ENCODE data around the gene SH2D1A.
"Not testable (repeated sequence)": the region's sequence is repeated elsewhere in the genome, so short reads cannot be mapped to it uniquely, and the experiment has no call there.

SH2D1A gene

GRCh38 chrX:124346117-124346876 is at the start of gene SH2D1A:
SH2D1A (plus strand) TSS chrX:124346563; CDS start chrX:124346643, 80 bp downstream.
- no peak for DNase-seq (ENCODE audit: low read depth in 2 of 2, low spot score in 1 of 2)

GRCh38 chrX:124299323-124299722 is 47.0 kb upstream of the SH2D1A start:
- DNase-seq (ENCODE audit: low read depth in 2 of 2, low spot score in 1 of 2), result not testable (repeated sequence)

- DNase-seq (ENCODE audit: low read depth in 2 of 2, low spot score in 1 of 2), result no peak
Measured at GRCh38 chrX:124300405-124300804, 46.0 kb upstream of the SH2D1A start.

GRCh38 chrX:124307253-124307907 is 39.0 kb upstream of the SH2D1A start:
- no peak for DNase-seq (ENCODE audit: low read depth in 2 of 2, low spot score in 1 of 2)

- no peak for DNase-seq (ENCODE audit: low read depth in 2 of 2, low spot score in 1 of 2)
Measured at GRCh38 chrX:124325732-124326131, 20.6 kb upstream of the SH2D1A start.

- DNase-seq (ENCODE audit: low read depth in 2 of 2, low spot score in 1 of 2), result no peak
Measured at GRCh38 chrX:124328765-124329164, 17.6 kb upstream of the SH2D1A start.

- DNase-seq (ENCODE audit: low read depth in 2 of 2, low spot score in 1 of 2), result no peak
Measured at GRCh38 chrX:124332481-124333424, 13.6 kb upstream of the SH2D1A start, which contains the start of gene TEX13D. TEX13D (plus strand) TSS chrX:124332660; CDS start chrX:124332918, 258 bp downstream.

GRCh38 chrX:124333862-124334261 is 12.5 kb upstream of the SH2D1A start:
- no peak for DNase-seq (ENCODE audit: low read depth in 2 of 2, low spot score in 1 of 2)

- DNase-seq (ENCODE audit: low read depth in 2 of 2, low spot score in 1 of 2), result not testable (repeated sequence)
Measured at GRCh38 chrX:124334555-124334954, 11.8 kb upstream of the SH2D1A start.

GRCh38 chrX:124335598-124335997 is 10.8 kb upstream of the SH2D1A start:
- no peak for DNase-seq (ENCODE audit: low read depth in 2 of 2, low spot score in 1 of 2)

GRCh38 chrX:124337916-124338315 is 8.4 kb upstream of the SH2D1A start:
- DNase-seq (ENCODE audit: low read depth in 2 of 2, low spot score in 1 of 2), result no peak

GRCh38 chrX:124338733-124339514 is 7.4 kb upstream of the SH2D1A start:
- no peak for DNase-seq (ENCODE audit: low read depth in 2 of 2, low spot score in 1 of 2)

- DNase-seq (ENCODE audit: low read depth in 2 of 2, low spot score in 1 of 2), result no peak
Measured at GRCh38 chrX:124341396-124342132, 4.8 kb upstream of the SH2D1A start.

GRCh38 chrX:124342174-124342867 is 4.0 kb upstream of the SH2D1A start:
- no peak for DNase-seq (ENCODE audit: low read depth in 2 of 2, low spot score in 1 of 2)

- DNase-seq (ENCODE audit: low read depth in 2 of 2, low spot score in 1 of 2), result no peak
Measured at GRCh38 chrX:124343016-124343415, 3.3 kb upstream of the SH2D1A start.

GRCh38 chrX:124344246-124344645 is 2.1 kb upstream of the SH2D1A start:
- no peak for DNase-seq (ENCODE audit: low read depth in 2 of 2, low spot score in 1 of 2)

GRCh38 chrX:124346877-124347241 is 496 bp downstream of the SH2D1A start:
- no peak for DNase-seq (ENCODE audit: low read depth in 2 of 2, low spot score in 1 of 2)

GRCh38 chrX:124347242-124347641 is 879 bp downstream of the SH2D1A start:
- no peak for DNase-seq (ENCODE audit: low read depth in 2 of 2, low spot score in 1 of 2)

GRCh38 chrX:124348182-124348581 is 1.8 kb downstream of the SH2D1A start:
- no peak for DNase-seq (ENCODE audit: low read depth in 2 of 2, low spot score in 1 of 2)

Data from stimulated activated CD8-positive, alpha-beta memory T cell treated with anti-CD3 and anti-CD28 coated beads, Interleukin-4, amount 100 ng/mL, for 1 hour (primary cell).